ENCODE results near the gene TNRC6C.

The TNRC6C gene

DNA sequence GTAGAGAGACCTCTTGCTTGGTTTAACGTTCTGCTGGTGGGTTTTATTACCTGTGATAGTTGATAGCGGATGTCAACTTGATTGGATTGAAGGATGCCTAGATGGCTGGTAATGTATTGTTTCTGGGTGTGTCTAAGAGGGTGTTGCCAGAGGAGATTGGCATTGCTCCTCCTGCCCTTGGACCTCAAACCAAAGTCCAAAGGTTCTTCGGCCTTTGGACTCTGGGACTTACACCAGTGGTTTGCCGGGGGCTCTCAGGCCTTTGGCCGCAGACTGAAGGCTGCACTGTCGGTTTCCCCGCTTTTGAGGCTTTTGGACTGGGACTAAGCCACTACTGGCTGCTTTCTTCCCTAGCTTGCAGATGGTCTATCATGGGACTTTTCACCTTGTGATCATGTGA, 17.5 kb upstream of the TNRC6C start:
- TF ChIP-seq CTCF (IDR thresholded peaks at IDR 0.05; ENCODE audit: borderline replicate concordance, extremely low read depth, low read length, poor library complexity, severe bottlenecking) (no peak), EZH2 (IDR thresholded peaks at IDR 0.05; ENCODE audit: borderline replicate concordance, low read depth, low read length, severe bottlenecking) (no peak)
- H2AFZ ChIP-seq (ENCODE audit: low read depth, low read length), result no peak overlapping the region
- H3K27ac ChIP-seq (ENCODE audit: low read length), result no peak overlapping the region
- ATAC-seq (ENCODE audit: insufficient read depth, low read depth), result no peak
- no peaks in the 10 kb centered on the region for H4K20me1 ChIP-seq (ENCODE audit: insufficient read depth, low read length)
- H3K9ac ChIP-seq (ENCODE audit: low read depth, low read length), result no peak overlapping the region
- no peak overlapping the region for H3K4me2 ChIP-seq (ENCODE audit: insufficient read depth, low read length)
- H3K4me3 ChIP-seq (ENCODE audit: low read depth in 1 of 2, low read length in 2 of 2), result no peak overlapping the region
- no peaks in the 10 kb centered on the region for H3K9me3 ChIP-seq (ENCODE audit: insufficient read depth, low read length, severe bottlenecking)
- no peaks in the 10 kb centered on the region for H3K36me3 ChIP-seq (ENCODE audit: insufficient read depth, low read length)
- no peaks in the 10 kb centered on the region for H3K27me3 ChIP-seq (ENCODE audit: insufficient read depth, low read length, poor library complexity)
- no peaks in the 10 kb centered on the region for H3K79me2 ChIP-seq (ENCODE audit: insufficient read depth, low read length)
- H3K4me1 ChIP-seq (ENCODE audit: insufficient read depth, low read length), result no peaks in the 10 kb centered on the region
- no peak for DNase-seq

GRCh38 chr17:77942112-77942988, 16.2 kb upstream of the TNRC6C start:
- no peak overlapping the region for H3K27ac ChIP-seq (ENCODE audit: low read length)
- H2AFZ ChIP-seq (ENCODE audit: low read depth, low read length), result no peak overlapping the region
- no peaks in the 10 kb centered on the region for H3K36me3 ChIP-seq (ENCODE audit: insufficient read depth, low read length)
- H4K20me1 ChIP-seq (ENCODE audit: insufficient read depth, low read length), result no peaks in the 10 kb centered on the region
- no peaks in the 10 kb centered on the region for H3K9me3 ChIP-seq (ENCODE audit: insufficient read depth, low read length, severe bottlenecking)
- DNase-seq (no peak), ATAC-seq (ENCODE audit: insufficient read depth, low read depth) (no peak)
- no peaks in the 10 kb centered on the region for H3K27me3 ChIP-seq (ENCODE audit: insufficient read depth, low read length, poor library complexity)
- no peaks in the 10 kb centered on the region for H3K79me2 ChIP-seq (ENCODE audit: insufficient read depth, low read length)
- H3K9ac ChIP-seq (ENCODE audit: low read depth, low read length), result no peak overlapping the region
- no peaks in the 10 kb centered on the region for H3K4me1 ChIP-seq (ENCODE audit: insufficient read depth, low read length)
- TF ChIP-seq EZH2 (IDR thresholded peaks at IDR 0.05; ENCODE audit: borderline replicate concordance, low read depth, low read length, severe bottlenecking) (no peak), CTCF (IDR thresholded peaks at IDR 0.05; ENCODE audit: borderline replicate concordance, extremely low read depth, low read length, poor library complexity, severe bottlenecking) (no peak)
- no peak overlapping the region for H3K4me2 ChIP-seq (ENCODE audit: insufficient read depth, low read length)
- H3K4me3 ChIP-seq (ENCODE audit: low read depth in 1 of 2, low read length in 2 of 2), result no peak overlapping the region

GRCh38 chr17:77943971-77944370, 14.5 kb upstream of the TNRC6C start:
- DNase-seq, result no peak
- ATAC-seq (ENCODE audit: insufficient read depth, low read depth), result no peak
- TF ChIP-seq CTCF (IDR thresholded peaks at IDR 0.05; ENCODE audit: borderline replicate concordance, extremely low read depth, low read length, poor library complexity, severe bottlenecking) (no peak), EZH2 (IDR thresholded peaks at IDR 0.05; ENCODE audit: borderline replicate concordance, low read depth, low read length, severe bottlenecking) (no peak)
- H4K20me1 ChIP-seq (ENCODE audit: insufficient read depth, low read length), result no peaks in the 10 kb centered on the region
- H3K9me3 ChIP-seq (ENCODE audit: insufficient read depth, low read length, severe bottlenecking), result no peaks in the 10 kb centered on the region
- no peaks in the 10 kb centered on the region for H3K79me2 ChIP-seq (ENCODE audit: insufficient read depth, low read length)
- no peak overlapping the region for H2AFZ ChIP-seq (ENCODE audit: low read depth, low read length)
- no peaks in the 10 kb centered on the region for H3K36me3 ChIP-seq (ENCODE audit: insufficient read depth, low read length)
- no peak overlapping the region for H3K9ac ChIP-seq (ENCODE audit: low read depth, low read length)
- H3K4me1 ChIP-seq (ENCODE audit: insufficient read depth, low read length), result no peaks in the 10 kb centered on the region
- H3K27ac ChIP-seq (ENCODE audit: low read length), result no peak overlapping the region
- H3K27me3 ChIP-seq (ENCODE audit: insufficient read depth, low read length, poor library complexity), result peaks cover 6% of the 10 kb centered on the region
- H3K4me3 ChIP-seq (ENCODE audit: low read depth in 1 of 2, low read length in 2 of 2), result no peak overlapping the region
- no peak overlapping the region for H3K4me2 ChIP-seq (ENCODE audit: insufficient read depth, low read length)
